Thyroid gland (tissue), 4 donors: ENCODE measurements around the gene ANO5.

Source experiments
- POLR2A ChIP-seq, 2 donors: fragments of 450-650 bp; IDR thresholded peaks; one replicate each; pipeline ENCODE4 v1.6.1; 2017; ENCODE audit warnings: antibody characterized with exemption in 2 of 2, mild to moderate bottlenecking in 2 of 2, moderate library complexity in 1 of 2
- TF ChIP-seq, protein P1 (sequence below), 6 experiments: fragments of 200-600 bp in 3 of 6; fragments of 450-650 bp in 3 of 6; sonication (generic) in 3 of 6; IDR thresholded peaks; one replicate each; pipeline ENCODE4 v1.5.1; 2016 to 2019; ENCODE audit warnings: antibody characterized with exemption in 6 of 6, mild to moderate bottlenecking in 2 of 6, inconsistent platforms in 1 of 6, moderate library complexity in 1 of 6

- TF ChIP-seq, protein P1, sequence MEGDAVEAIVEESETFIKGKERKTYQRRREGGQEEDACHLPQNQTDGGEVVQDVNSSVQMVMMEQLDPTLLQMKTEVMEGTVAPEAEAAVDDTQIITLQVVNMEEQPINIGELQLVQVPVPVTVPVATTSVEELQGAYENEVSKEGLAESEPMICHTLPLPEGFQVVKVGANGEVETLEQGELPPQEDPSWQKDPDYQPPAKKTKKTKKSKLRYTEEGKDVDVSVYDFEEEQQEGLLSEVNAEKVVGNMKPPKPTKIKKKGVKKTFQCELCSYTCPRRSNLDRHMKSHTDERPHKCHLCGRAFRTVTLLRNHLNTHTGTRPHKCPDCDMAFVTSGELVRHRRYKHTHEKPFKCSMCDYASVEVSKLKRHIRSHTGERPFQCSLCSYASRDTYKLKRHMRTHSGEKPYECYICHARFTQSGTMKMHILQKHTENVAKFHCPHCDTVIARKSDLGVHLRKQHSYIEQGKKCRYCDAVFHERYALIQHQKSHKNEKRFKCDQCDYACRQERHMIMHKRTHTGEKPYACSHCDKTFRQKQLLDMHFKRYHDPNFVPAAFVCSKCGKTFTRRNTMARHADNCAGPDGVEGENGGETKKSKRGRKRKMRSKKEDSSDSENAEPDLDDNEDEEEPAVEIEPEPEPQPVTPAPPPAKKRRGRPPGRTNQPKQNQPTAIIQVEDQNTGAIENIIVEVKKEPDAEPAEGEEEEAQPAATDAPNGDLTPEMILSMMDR (IDR thresholded peaks at IDR 0.05): no peak
- TF ChIP-seq POLR2A (IDR thresholded peaks at IDR 0.05): no peak
These were observed 32.3 kb downstream of the ANO5 start for GRCh38 chr11:22225190-22225589.
